ENCODE results near the gene ADD3. TPM values are rescaled to one million over a fixed set of nuclear protein-coding genes. Genes with fewer than 3 reads are reported as not detected.
A peak's percentile ranks its signal among the peaks of the same experiment; 100 is the strongest.

ADD3 gene
- total and polyA plus RNA-seq, 10 of the 15 experiments (the other 5 are each of a cell fraction or from before 2014, with no cell fraction given): 27.3 to 129 (median 67.8) TPM

DNA sequence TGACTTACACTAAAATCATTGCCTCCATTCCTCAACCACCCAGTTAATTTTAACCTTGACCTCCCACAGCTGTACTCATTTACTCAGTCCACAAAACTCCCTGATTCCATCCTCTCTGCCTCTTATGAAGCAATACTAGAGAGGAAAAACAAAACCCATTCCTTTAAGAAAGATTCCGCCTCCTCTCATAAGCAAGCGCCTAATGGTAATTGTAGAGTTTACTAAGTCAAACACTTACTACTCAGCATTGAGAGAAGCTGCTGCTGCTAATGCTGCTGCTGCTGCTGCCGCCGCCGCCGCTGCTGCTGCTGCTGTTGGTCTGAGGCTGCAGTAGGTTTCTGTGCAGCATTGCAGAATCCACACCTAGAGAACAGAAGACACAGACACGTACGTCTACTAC lies 2.1 kb upstream of the ADD3 start:
- CTCF ChIA-PET: interaction anchor here (0.6 to 1.9 kb wide), 3 partner anchors 27 to 52 kb away, joined by 3 to 5 read pairs (median 4); no protein-coding TSS in a partner anchor
- intact Hi-C loops (cut with micrococcal nuclease; ENCODE audit: unreplicated experiment): loop anchor here (2.0 to 10.0 kb wide), 3 partner anchors 48 to 121 kb away; no protein-coding TSS in a partner anchor

More for the DNA sequence above, 2.1 kb upstream of the ADD3 start:
- RAD21 ChIA-PET (ENCODE audit: unreplicated experiment): interaction anchor here (1.2 to 3.2 kb wide), 2 partner anchors 17 to 24 kb away, joined by 4 to 13 read pairs; no protein-coding TSS in a partner anchor
- in situ Hi-C loops (cut with MboI): no loop called here
- POLR2A ChIA-PET: no interaction called here
- Histone ChIP-seq H3K9me3 (replicated peaks; ENCODE audit: control insufficient read depth, insufficient read depth, low read length) (no peaks in the 10 kb centered on the region), H3K4me3 (no peak overlapping the region), H4K20me1 (ENCODE audit: control insufficient read depth, insufficient read depth) (no peaks in the 10 kb centered on the region), H2AFZ (ENCODE audit: control insufficient read depth, low read depth, low read length) (no peak overlapping the region), H3K27ac (ENCODE audit: control insufficient read depth, insufficient read depth) (no peak overlapping the region), H3K4me1 (ENCODE audit: control insufficient read depth, insufficient read depth, low read length) (peaks cover 23% of the 10 kb centered on the region), H3K79me2 (ENCODE audit: control insufficient read depth, insufficient read depth, low read length) (peaks cover 20% of the 10 kb centered on the region), H3K27me3 (replicated peaks in 1 of 2; ENCODE audit: control insufficient read depth in 2 of 2, insufficient read depth in 2 of 2, low read length in 1 of 2) (no peaks in the 10 kb centered on the region), H3K36me3 (ENCODE audit: control insufficient read depth in 2 of 2, insufficient read depth in 2 of 2, low read length in 1 of 2) (no peaks in the 10 kb centered on the region), H3K4me2 (ENCODE audit: control insufficient read depth, insufficient read depth) (no peak overlapping the region), H3K9ac (ENCODE audit: control insufficient read depth, insufficient read depth, low read length) (no peak overlapping the region)
- SMC1A ChIA-PET (ENCODE audit: uncharacterized antibody, unreplicated experiment): interaction anchor here (0.8 to 3.2 kb wide), 7 partner anchors 8 to 76 kb away, joined by 3 to 13 read pairs (median 4); no protein-coding TSS in a partner anchor
- DNase-seq (ENCODE audit: low read depth, low spot score): no peak
- no peak for FAIRE-seq
- WGBS (ENCODE audit: insufficient coverage, insufficient replicate concordance, low lambda C conversion rate, missing lambda C conversion rate): 93% methylated on average over 8 of the region's 8 CpGs
- TF ChIP-seq SMAD5 (IDR thresholded peaks at IDR 0.05; ENCODE audit: low read depth): no peak
- no peak for TF ChIP-seq ZZZ3 (IDR thresholded peaks at IDR 0.05; ENCODE audit: control insufficient read depth, insufficient read length, low read depth)
- TF ChIP-seq MEF2B (IDR thresholded peaks at IDR 0.05; ENCODE audit: partially characterized antibody, poor library complexity, severe bottlenecking): no peak
- no peak for TF ChIP-seq STAT1 (conservative IDR thresholded peaks at IDR 0.05)
- TF ChIP-seq, protein P1, sequence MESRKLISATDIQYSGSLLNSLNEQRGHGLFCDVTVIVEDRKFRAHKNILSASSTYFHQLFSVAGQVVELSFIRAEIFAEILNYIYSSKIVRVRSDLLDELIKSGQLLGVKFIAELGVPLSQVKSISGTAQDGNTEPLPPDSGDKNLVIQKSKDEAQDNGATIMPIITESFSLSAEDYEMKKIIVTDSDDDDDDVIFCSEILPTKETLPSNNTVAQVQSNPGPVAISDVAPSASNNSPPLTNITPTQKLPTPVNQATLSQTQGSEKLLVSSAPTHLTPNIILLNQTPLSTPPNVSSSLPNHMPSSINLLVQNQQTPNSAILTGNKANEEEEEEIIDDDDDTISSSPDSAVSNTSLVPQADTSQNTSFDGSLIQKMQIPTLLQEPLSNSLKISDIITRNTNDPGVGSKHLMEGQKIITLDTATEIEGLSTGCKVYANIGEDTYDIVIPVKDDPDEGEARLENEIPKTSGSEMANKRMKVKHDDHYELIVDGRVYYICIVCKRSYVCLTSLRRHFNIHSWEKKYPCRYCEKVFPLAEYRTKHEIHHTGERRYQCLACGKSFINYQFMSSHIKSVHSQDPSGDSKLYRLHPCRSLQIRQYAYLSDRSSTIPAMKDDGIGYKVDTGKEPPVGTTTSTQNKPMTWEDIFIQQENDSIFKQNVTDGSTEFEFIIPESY (IDR thresholded peaks at IDR 0.05): peak; percentile 50; the same call in 1 of the 2 replicates
- TF ChIP-seq, protein P2, sequence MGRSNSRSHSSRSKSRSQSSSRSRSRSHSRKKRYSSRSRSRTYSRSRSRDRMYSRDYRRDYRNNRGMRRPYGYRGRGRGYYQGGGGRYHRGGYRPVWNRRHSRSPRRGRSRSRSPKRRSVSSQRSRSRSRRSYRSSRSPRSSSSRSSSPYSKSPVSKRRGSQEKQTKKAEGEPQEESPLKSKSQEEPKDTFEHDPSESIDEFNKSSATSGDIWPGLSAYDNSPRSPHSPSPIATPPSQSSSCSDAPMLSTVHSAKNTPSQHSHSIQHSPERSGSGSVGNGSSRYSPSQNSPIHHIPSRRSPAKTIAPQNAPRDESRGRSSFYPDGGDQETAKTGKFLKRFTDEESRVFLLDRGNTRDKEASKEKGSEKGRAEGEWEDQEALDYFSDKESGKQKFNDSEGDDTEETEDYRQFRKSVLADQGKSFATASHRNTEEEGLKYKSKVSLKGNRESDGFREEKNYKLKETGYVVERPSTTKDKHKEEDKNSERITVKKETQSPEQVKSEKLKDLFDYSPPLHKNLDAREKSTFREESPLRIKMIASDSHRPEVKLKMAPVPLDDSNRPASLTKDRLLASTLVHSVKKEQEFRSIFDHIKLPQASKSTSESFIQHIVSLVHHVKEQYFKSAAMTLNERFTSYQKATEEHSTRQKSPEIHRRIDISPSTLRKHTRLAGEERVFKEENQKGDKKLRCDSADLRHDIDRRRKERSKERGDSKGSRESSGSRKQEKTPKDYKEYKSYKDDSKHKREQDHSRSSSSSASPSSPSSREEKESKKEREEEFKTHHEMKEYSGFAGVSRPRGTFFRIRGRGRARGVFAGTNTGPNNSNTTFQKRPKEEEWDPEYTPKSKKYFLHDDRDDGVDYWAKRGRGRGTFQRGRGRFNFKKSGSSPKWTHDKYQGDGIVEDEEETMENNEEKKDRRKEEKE (IDR thresholded peaks at IDR 0.05): no peak
- no peak for ATAC-seq
- BruUV-seq (replicated peaks): no TSS peak

Measured in GM12878 (cell line).